Measurements from ENCODE around the gene GPR17.

The GPR17 gene

DNA sequence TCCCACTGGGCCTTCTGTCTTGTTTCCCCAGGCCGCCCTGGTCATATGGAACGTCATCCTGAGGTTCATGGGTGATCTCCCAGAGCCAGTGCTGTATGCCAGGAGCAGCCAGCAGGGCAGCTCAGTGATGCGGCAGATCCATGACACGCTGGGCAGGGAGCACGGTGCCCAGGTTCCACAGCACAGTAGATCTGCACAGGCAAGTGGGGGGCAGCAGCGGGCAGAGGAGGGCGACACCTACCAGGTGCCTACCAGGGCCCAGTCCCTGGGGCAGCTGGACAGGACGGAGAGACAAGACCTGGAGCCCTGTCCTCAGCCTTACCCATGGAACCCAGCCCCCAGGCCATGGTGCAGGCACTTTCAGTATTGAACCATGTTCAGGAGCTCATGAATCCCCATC lies 36.1 kb upstream of the GPR17 start:
- no peak for DNase-seq (ENCODE audit: low read depth)
- H3K4me3 ChIP-seq (ENCODE audit: low read depth, low read length), result no peak overlapping the region
- TF ChIP-seq, protein P1, sequence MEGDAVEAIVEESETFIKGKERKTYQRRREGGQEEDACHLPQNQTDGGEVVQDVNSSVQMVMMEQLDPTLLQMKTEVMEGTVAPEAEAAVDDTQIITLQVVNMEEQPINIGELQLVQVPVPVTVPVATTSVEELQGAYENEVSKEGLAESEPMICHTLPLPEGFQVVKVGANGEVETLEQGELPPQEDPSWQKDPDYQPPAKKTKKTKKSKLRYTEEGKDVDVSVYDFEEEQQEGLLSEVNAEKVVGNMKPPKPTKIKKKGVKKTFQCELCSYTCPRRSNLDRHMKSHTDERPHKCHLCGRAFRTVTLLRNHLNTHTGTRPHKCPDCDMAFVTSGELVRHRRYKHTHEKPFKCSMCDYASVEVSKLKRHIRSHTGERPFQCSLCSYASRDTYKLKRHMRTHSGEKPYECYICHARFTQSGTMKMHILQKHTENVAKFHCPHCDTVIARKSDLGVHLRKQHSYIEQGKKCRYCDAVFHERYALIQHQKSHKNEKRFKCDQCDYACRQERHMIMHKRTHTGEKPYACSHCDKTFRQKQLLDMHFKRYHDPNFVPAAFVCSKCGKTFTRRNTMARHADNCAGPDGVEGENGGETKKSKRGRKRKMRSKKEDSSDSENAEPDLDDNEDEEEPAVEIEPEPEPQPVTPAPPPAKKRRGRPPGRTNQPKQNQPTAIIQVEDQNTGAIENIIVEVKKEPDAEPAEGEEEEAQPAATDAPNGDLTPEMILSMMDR (conservative IDR thresholded peaks at IDR 0.05; ENCODE audit: low read depth, low read length), result no peak

DNA sequence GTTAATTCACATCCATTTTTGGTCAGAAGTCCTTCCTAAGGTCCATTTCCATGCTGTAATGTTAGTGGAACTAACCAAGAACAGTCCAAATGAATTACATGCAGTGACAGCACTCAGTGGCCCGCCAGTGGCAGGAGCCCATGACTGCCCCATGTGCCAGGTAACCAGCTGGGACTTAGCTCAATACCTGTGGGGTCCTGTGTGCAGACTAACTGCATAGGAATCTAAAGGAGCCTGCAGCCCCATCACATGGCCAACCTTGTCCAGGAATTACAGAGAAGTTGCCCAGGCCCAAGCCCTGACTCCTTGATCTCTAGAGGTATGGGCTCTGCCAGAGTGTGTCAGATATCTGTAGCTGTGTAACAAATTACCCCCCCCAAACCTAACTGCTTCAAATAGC lies 35.4 kb upstream of the GPR17 start:
- DNase-seq (ENCODE audit: low read depth), result no peak
- TF ChIP-seq, protein P1 (conservative IDR thresholded peaks at IDR 0.05; ENCODE audit: low read depth, low read length), result no peak
- H3K4me3 ChIP-seq (ENCODE audit: low read depth, low read length), result no peak overlapping the region

DNA sequence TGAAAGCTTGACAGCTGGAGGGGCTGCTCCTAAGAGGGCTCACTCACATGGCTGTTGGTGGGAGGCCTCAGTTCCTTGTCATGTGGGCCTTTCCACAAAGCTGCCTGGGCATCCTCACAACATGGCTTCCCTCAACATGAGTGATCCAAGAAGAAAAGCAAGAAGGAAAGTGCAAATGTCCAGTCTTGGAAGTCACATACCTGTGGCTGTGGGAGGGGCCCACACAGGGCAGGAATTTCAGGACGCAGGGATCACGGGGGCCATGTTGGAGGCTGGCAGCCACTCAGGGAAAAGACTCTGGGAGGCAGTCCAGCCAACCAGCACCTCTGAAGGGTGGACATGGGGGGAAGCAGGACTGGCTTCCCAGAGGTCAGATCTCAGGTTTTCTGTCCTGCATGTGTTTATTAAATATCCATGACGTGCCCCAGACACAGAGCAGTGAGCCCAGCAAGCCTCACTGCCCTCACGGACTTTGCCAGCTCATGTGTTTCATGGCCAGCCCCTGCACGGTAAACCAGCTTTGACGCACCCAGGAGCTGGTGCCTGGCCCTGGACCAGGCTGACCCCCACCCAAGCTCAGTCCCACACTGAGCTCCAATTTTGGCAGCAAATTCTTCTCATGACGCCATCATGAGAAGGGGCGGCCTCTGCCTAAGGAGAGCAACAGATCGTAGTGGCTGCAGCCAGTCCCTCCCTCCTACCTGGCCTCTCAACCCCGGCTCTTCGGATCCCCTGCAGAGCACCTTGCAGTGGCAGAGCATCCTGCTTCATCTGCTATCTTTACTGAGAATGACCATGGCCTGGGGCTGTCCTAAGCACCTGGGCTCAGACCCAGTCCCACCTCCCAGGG lies 34.7 kb upstream of the GPR17 start:
- DNase-seq (ENCODE audit: low read depth), result no peak

DNA sequence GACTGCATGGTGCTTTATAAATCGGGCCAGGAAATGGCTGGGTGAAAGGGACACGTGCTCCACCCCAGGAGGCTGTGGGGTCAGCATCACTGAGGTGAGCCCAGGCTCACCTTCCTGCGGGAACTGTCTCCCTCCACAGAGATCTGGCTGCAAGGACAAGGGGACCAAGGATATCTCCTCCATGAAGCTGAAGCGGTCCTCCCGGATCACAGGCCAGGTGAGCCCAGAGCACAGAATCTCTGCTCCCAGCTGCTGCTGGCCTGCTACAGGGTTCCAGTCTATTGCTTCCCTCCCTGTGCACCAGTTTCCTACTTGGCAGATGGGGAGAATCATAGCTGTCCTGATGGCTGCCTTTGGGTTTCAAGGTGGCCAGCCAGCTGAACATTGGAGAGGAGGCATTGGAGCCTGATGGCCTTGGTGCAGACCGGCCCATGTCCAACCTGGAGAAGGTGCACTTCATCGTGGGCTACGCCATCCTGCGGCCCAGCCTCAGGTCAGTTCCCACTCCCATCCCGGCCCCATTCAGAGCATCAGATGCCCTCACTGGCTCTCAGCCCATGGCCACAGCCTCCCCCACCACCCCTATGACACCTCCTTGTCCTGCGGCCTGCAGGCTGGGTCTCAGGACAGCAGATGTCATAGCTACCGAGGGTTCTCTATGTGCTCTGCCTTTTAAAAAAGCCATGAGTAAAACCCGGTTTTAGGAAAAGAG lies 33.7 kb upstream of the GPR17 start:
- H3K4me3 ChIP-seq (ENCODE audit: low read depth, low read length), result no peak overlapping the region
- TF ChIP-seq, protein P1 (conservative IDR thresholded peaks at IDR 0.05; ENCODE audit: low read depth, low read length), result no peak
- no peak for DNase-seq (ENCODE audit: low read depth)

More for the DNA sequence above, 34.7 kb upstream of the GPR17 start:
- TF ChIP-seq, protein P1 (conservative IDR thresholded peaks at IDR 0.05; ENCODE audit: low read depth, low read length), result no peak
- no peak overlapping the region for H3K4me3 ChIP-seq (ENCODE audit: low read depth, low read length)

DNA sequence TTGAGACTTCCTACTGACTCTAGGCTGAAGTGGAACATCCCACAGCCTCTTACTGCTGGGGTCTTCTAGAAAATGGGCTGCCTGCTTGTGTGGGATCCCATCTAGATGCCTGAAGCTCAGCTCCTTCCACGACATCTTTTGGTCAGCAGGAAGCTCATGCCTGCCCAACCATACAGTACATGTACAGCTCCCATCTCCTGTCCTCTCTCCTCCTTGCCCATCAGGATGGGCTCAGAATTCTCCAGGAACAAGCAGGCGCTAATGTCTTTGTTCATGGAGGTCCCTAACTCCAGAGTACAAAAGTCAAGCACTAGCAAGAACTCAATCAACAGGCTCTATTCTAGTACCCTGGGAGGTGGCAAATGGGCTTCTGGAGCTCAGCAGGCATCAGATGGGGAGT lies 31.7 kb upstream of the GPR17 start:
- TF ChIP-seq, protein P1 (conservative IDR thresholded peaks at IDR 0.05; ENCODE audit: low read depth, low read length), result no peak
- H3K4me3 ChIP-seq (ENCODE audit: low read depth, low read length), result no peak overlapping the region
- no peak for DNase-seq (ENCODE audit: low read depth)

DNA sequence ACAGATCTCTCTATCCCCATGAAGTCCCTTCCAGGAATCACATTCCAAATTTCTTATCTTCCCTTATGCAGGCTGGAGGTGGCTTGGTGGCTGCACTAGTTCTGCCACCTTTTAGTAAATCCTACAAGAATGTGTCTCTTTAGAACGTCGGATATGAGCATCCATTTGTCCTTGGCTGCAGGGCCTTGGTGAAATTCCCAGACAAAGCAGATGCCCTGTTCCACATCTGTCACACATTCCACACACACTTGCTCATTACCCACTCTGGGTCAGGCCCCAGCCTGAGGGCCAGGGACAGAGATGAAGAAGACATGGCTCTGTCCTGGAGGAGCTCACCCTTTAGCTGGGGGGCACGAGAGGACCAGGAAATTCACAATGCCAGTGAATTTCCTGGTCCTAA lies 31.2 kb upstream of the GPR17 start:
- no peak for DNase-seq (ENCODE audit: low read depth)
- H3K4me3 ChIP-seq (ENCODE audit: low read depth, low read length), result no peak overlapping the region
- TF ChIP-seq, protein P1 (conservative IDR thresholded peaks at IDR 0.05; ENCODE audit: low read depth, low read length), result no peak
